ENCODE data around the gene PTGIR.

- TF ChIP-seq POLR2A (IDR thresholded peaks at IDR 0.05) = no peak
- TF ChIP-seq CTCF (IDR thresholded peaks at IDR 0.05) = no peak
Measured at GRCh38 chr19:46598372-46598917, 26.4 kb downstream of the PTGIR start.
